Activated T-cell treated with anti-CD3 and anti-CD28 coated beads, Interleukin-2, amount 50 U/mL, for 72 hours (primary cell): ENCODE measurements around the gene ARGFX. TPM values are rescaled to one million over a fixed set of nuclear protein-coding genes. Genes with fewer than 3 reads are reported as not detected.

ENCODE experiments used
- ATAC-seq, 2 donors: fragments of 150-1000 bp; cut with Tn5 transposase; replicated peaks in 1 of 2; 2 replicates each; pipeline ENCODE4 v1.10.0; 2021; ENCODE audit warnings: moderate library complexity in 2 of 2, mild to moderate bottlenecking in 1 of 2
- DNase-seq, 2 donors: peaks; one replicate each; pipeline ENCODE4 v3.0.0; 2021 to 2022; ENCODE audit warnings: mixed read lengths in 1 of 2
- H3K27ac Mint-ChIP-seq: one replicate; pipeline ENCODE4 v1.8.0; 2022; ENCODE audit warnings: mild to moderate bottlenecking, moderate library complexity, mixed read lengths
- H3K27me3 Mint-ChIP-seq: one replicate; pipeline ENCODE4 v1.8.0; 2022; ENCODE audit warnings: low read depth, mixed read lengths
- H3K36me3 Mint-ChIP-seq, 2 donors: one replicate each; pipeline ENCODE4 v1.8.0; 2022; ENCODE audit warnings: mixed read lengths in 2 of 2, mild to moderate bottlenecking in 1 of 2; ENCODE audit not compliant: insufficient read depth in 2 of 2
- H3K4me1 Mint-ChIP-seq: one replicate; pipeline ENCODE4 v1.8.0; 2022; ENCODE audit warnings: low read depth, mixed read lengths
- H3K4me3 Mint-ChIP-seq, 2 donors: one replicate each; pipeline ENCODE4 v1.8.0; 2022; ENCODE audit warnings: mild to moderate bottlenecking in 2 of 2, mixed read lengths in 2 of 2, moderate library complexity in 2 of 2
- H3K9me3 Mint-ChIP-seq, 2 donors: one replicate each; pipeline ENCODE4 v1.8.0; 2022; ENCODE audit warnings: mixed read lengths in 2 of 2
- total RNA-seq, 2 donors: library from RNA; stranded (reverse); gene quantifications; one replicate each; pipeline ENCODE4 v1.2.3, GENCODE V29; 2022

The ARGFX gene
- not detected for total RNA-seq

GRCh38 chr3:121567649-121568048, at the start of gene ARGFX:
ARGFX (plus strand) TSS chr3:121567949; CDS start chr3:121570714, 2,765 bp downstream.
- H3K9me3 Mint-ChIP-seq = no peaks in the 10 kb centered on the region
- H3K4me3 Mint-ChIP-seq = no peak within 1 kb of the TSS
- H3K27me3 Mint-ChIP-seq = peaks cover 7% of the 10 kb centered on the region
- ATAC-seq (no peak), DNase-seq (no peak)
- no peaks in the 10 kb centered on the region for H3K36me3 Mint-ChIP-seq
- H3K27ac Mint-ChIP-seq = no peak within 1 kb of the TSS
- no peaks in the 10 kb centered on the region for H3K4me1 Mint-ChIP-seq

GRCh38 chr3:121517953-121518655, 49.6 kb upstream of the ARGFX start:
- no peak overlapping the region for H3K4me3 Mint-ChIP-seq
- H3K27ac Mint-ChIP-seq = no peak overlapping the region
- H3K27me3 Mint-ChIP-seq = no peaks in the 10 kb centered on the region
- no peaks in the 10 kb centered on the region for H3K4me1 Mint-ChIP-seq
- no peak for ATAC-seq
- H3K36me3 Mint-ChIP-seq = peaks cover 22 to 54% of the 10 kb centered on the region in 2 donors
- DNase-seq = no peak
- peaks cover 6 to 7% of the 10 kb centered on the region in 2 donors for H3K9me3 Mint-ChIP-seq

GRCh38 chr3:121520510-121520909, 47.2 kb upstream of the ARGFX start:
- no peak overlapping the region for H3K27ac Mint-ChIP-seq
- no peak for DNase-seq
- peaks cover 14 to 45% of the 10 kb centered on the region in 2 donors for H3K36me3 Mint-ChIP-seq
- H3K4me1 Mint-ChIP-seq = no peaks in the 10 kb centered on the region
- H3K27me3 Mint-ChIP-seq = no peaks in the 10 kb centered on the region
- H3K4me3 Mint-ChIP-seq = no peak overlapping the region
- H3K9me3 Mint-ChIP-seq = peaks cover 3 to 6% of the 10 kb centered on the region in 2 donors
- ATAC-seq = no peak

GRCh38 chr3:121529308-121529707, 38.4 kb upstream of the ARGFX start:
- H3K4me1 Mint-ChIP-seq = no peaks in the 10 kb centered on the region
- H3K27me3 Mint-ChIP-seq = no peaks in the 10 kb centered on the region
- DNase-seq (no peak), ATAC-seq (no peak)
- no peak overlapping the region for H3K4me3 Mint-ChIP-seq
- H3K9me3 Mint-ChIP-seq = no peaks in the 10 kb centered on the region
- H3K36me3 Mint-ChIP-seq = peaks cover 5 to 29% of the 10 kb centered on the region in 2 donors
- no peak overlapping the region for H3K27ac Mint-ChIP-seq

GRCh38 chr3:121531269-121531668, 36.5 kb upstream of the ARGFX start:
- ATAC-seq = no peak
- no peaks in the 10 kb centered on the region for H3K27me3 Mint-ChIP-seq
- H3K9me3 Mint-ChIP-seq = no peaks in the 10 kb centered on the region
- H3K4me3 Mint-ChIP-seq = no peak overlapping the region
- no peak for DNase-seq
- peaks cover 5 to 33% of the 10 kb centered on the region in 2 donors for H3K36me3 Mint-ChIP-seq
- peak overlapping the region; percentile 18 for H3K27ac Mint-ChIP-seq
- no peaks in the 10 kb centered on the region for H3K4me1 Mint-ChIP-seq

- Mint-ChIP-seq H3K4me1 (peaks cover 32% of the 10 kb centered on the region), H3K27me3 (no peaks in the 10 kb centered on the region), H3K36me3 (peaks cover 6 to 24% of the 10 kb centered on the region in 2 donors), H3K9me3 (no peaks in the 10 kb centered on the region), H3K27ac (no peak overlapping the region), H3K4me3 (no peak overlapping the region)
- DNase-seq = no peak
- no peak for ATAC-seq
These were observed 24.8 kb upstream of the ARGFX start for GRCh38 chr3:121542924-121543323.

GRCh38 chr3:121545049-121545573, 22.6 kb upstream of the ARGFX start:
- no peaks in the 10 kb centered on the region for H3K9me3 Mint-ChIP-seq
- peak overlapping the region; percentile 85 for H3K27ac Mint-ChIP-seq
- ATAC-seq (peak; percentile 1 to 2), DNase-seq (peak in 1 of 2 donors; percentile 2)
- peak overlapping the region; percentile 88 to 99 for H3K4me3 Mint-ChIP-seq
- H3K27me3 Mint-ChIP-seq = no peaks in the 10 kb centered on the region
- peaks cover 23% of the 10 kb centered on the region for H3K4me1 Mint-ChIP-seq
- peaks cover 4 to 19% of the 10 kb centered on the region in 2 donors for H3K36me3 Mint-ChIP-seq

- H3K36me3 Mint-ChIP-seq = peaks cover 4 to 15% of the 10 kb centered on the region in 2 donors
- H3K4me1 Mint-ChIP-seq = peaks cover 23% of the 10 kb centered on the region
- peak within 1 kb of the TSS; percentile 88 to 99 for H3K4me3 Mint-ChIP-seq
- ATAC-seq = peak; percentile 98 to 99
- peak within 1 kb of the TSS; percentile 98 for H3K27ac Mint-ChIP-seq
- no peaks in the 10 kb centered on the region for H3K27me3 Mint-ChIP-seq
- H3K9me3 Mint-ChIP-seq = no peaks in the 10 kb centered on the region
- DNase-seq = peak; percentile 87 to 90
These were observed 21.9 kb upstream of the ARGFX start, which contains the start of gene POLQ for GRCh38 chr3:121545574-121546455. POLQ (minus strand) TSS chr3:121545988; CDS start chr3:121545877, 111 bp downstream.

GRCh38 chr3:121552379-121552778, 15.4 kb upstream of the ARGFX start:
- H3K9me3 Mint-ChIP-seq = no peaks in the 10 kb centered on the region
- no peaks in the 10 kb centered on the region for H3K4me1 Mint-ChIP-seq

GRCh38 chr3:121552797-121553196, 15.0 kb upstream of the ARGFX start:
- ATAC-seq = no peak
- no peaks in the 10 kb centered on the region for H3K4me1 Mint-ChIP-seq
- H3K27me3 Mint-ChIP-seq = peaks cover 7% of the 10 kb centered on the region
- no peak overlapping the region for H3K4me3 Mint-ChIP-seq
- no peak overlapping the region for H3K27ac Mint-ChIP-seq
- H3K9me3 Mint-ChIP-seq = no peaks in the 10 kb centered on the region
- peaks cover 0 to 1% of the 10 kb centered on the region in 2 donors for H3K36me3 Mint-ChIP-seq
- DNase-seq = no peak

More at GRCh38 chr3:121552379-121552778, 15.4 kb upstream of the ARGFX start:
- Mint-ChIP-seq H3K36me3 (peaks cover 0 to 1% of the 10 kb centered on the region in 2 donors), H3K27me3 (peaks cover 7% of the 10 kb centered on the region), H3K4me3 (no peak overlapping the region), H3K27ac (no peak overlapping the region)
- no peak for ATAC-seq
- no peak for DNase-seq

GRCh38 chr3:121557426-121557934, 10.3 kb upstream of the ARGFX start:
- no peak for DNase-seq
- Mint-ChIP-seq H3K4me3 (no peak overlapping the region), H3K9me3 (no peaks in the 10 kb centered on the region), H3K4me1 (no peaks in the 10 kb centered on the region), H3K36me3 (peaks cover 0 to 1% of the 10 kb centered on the region in 2 donors), H3K27ac (no peak overlapping the region), H3K27me3 (peaks cover 15% of the 10 kb centered on the region)
- ATAC-seq = no peak

- Mint-ChIP-seq H3K9me3 (no peaks in the 10 kb centered on the region), H3K4me3 (no peak overlapping the region), H3K36me3 (no peaks in the 10 kb centered on the region), H3K4me1 (no peaks in the 10 kb centered on the region), H3K27me3 (peaks cover 15% of the 10 kb centered on the region), H3K27ac (no peak overlapping the region)
- DNase-seq (no peak), ATAC-seq (no peak)
These were observed 5.6 kb upstream of the ARGFX start for GRCh38 chr3:121562148-121562547.

GRCh38 chr3:121566773-121567172, 976 bp upstream of the ARGFX start:
- peaks cover 7% of the 10 kb centered on the region for H3K27me3 Mint-ChIP-seq
- no peak for DNase-seq
- H3K4me3 Mint-ChIP-seq = no peak overlapping the region
- H3K4me1 Mint-ChIP-seq = no peaks in the 10 kb centered on the region
- ATAC-seq = no peak
- no peaks in the 10 kb centered on the region for H3K36me3 Mint-ChIP-seq
- no peak overlapping the region for H3K27ac Mint-ChIP-seq
- no peaks in the 10 kb centered on the region for H3K9me3 Mint-ChIP-seq
